DMS53 treated with DMSO at 0.1 percent for 48 hours (cell line): ENCODE results near the gene CD80.
"Not testable (repeated sequence)": the region's sequence is repeated elsewhere in the genome, so short reads cannot be mapped to it uniquely, and the experiment has no call there.

ENCODE experiments used
- DNase-seq: peaks from one replicate; lab custom pipeline; 2025; ENCODE audit not compliant: unreplicated experiment; lab: John Stamatoyannopoulos, UW

The CD80 gene, protein sequence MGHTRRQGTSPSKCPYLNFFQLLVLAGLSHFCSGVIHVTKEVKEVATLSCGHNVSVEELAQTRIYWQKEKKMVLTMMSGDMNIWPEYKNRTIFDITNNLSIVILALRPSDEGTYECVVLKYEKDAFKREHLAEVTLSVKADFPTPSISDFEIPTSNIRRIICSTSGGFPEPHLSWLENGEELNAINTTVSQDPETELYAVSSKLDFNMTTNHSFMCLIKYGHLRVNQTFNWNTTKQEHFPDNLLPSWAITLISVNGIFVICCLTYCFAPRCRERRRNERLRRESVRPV

GRCh38 chr3:119559441-119559963 lies at the start of gene CD80:
CD80 (minus strand) TSS chr3:119559614; CDS start chr3:119557728, 1,886 bp downstream.
- peak; percentile 14 for DNase-seq

- DNase-seq, result no peak
These were observed 49.1 kb upstream of the CD80 start for GRCh38 chr3:119608405-119609000.

- DNase-seq, result no peak
These were observed 45.5 kb upstream of the CD80 start for GRCh38 chr3:119604878-119605277.

- no peak for DNase-seq
These were observed 43.3 kb upstream of the CD80 start for GRCh38 chr3:119602676-119603075.

DNA sequence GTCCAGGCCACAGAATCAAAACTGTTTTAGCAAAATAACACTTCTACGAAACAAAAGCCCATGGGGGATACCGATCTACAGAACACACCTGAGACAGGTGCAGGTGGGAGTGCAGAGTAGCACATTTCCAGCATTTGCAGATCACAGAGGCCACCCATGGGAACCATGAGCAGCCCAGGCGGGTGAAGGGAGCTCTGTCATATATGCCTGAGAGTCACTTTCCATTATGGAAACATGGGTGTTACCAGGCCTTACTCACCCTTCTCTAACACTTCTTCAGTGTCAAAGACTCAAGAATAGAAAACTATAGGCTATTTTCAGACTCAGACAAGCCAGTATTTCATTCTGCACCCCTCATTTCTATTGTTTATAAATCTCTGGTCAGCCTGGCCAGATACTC lies 41.7 kb upstream of the CD80 start:
- no peak for DNase-seq

GRCh38 chr3:119600732-119601131 lies 41.3 kb upstream of the CD80 start:
- no peak for DNase-seq

DNA sequence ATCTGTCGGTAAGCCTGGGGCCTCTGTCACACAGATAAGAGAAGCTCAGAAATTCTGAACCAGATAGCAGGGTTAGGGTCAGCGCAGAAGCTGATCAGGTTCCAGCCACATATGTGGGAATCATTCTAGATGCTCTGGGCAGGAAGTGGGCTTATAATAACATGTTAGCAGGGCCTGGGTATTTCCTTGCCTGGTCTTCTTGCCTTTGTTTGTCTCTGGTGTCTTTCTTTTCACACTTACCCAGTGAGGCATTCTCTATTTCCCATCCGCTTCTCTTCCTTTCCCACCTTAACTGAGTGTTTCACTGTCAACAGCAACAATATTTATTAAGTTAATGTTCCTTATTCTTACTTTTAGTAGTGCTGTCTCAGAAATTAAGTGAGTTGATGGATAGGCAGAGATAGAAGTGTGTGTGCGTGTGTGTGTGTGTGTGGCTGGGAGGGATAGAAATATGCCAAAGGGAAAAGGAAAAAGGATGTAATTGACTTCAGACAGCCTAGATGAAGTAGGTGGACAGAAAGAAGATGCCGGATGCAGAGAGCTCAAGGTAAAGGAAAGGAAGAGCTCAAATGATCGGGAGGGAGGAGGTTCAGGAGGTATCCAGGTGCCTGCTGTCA lies 40.3 kb upstream of the CD80 start:
- DNase-seq, result no peak

GRCh38 chr3:119598410-119599098 lies 39.1 kb upstream of the CD80 start:
- no peak for DNase-seq

- peak; percentile 12 for DNase-seq
These were observed 38.3 kb upstream of the CD80 start, which contains the start of gene PLA1A for GRCh38 chr3:119597548-119598288. PLA1A (plus strand) TSS chr3:119597885; CDS start chr3:119597914, 29 bp downstream.

DNA sequence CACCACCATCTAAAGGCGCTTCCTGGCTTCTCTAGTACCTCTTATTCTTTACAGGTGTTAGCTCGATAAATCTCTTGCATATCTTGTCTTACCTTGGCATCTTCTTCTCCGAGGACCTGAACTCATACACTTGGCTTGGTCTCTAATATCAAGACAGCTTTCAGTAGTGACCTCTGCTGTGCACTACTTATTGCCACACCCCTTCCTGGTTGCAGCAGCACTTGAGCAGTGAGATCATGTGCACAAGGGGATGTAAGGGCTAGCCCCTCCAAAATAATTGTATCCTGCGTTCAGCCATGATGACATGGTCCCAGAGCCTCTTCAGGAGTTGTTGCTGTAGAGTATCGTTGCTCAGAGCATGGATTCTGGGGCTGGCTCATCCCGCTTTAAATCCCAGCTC lies 37.0 kb upstream of the CD80 start:
- DNase-seq, result no peak

- DNase-seq, result no peak
These were observed 36.4 kb upstream of the CD80 start for GRCh38 chr3:119595639-119596334.

GRCh38 chr3:119594929-119595328 lies 35.5 kb upstream of the CD80 start:
- not testable (repeated sequence) for DNase-seq

GRCh38 chr3:119594066-119594465 lies 34.7 kb upstream of the CD80 start:
- no peak for DNase-seq

DNA sequence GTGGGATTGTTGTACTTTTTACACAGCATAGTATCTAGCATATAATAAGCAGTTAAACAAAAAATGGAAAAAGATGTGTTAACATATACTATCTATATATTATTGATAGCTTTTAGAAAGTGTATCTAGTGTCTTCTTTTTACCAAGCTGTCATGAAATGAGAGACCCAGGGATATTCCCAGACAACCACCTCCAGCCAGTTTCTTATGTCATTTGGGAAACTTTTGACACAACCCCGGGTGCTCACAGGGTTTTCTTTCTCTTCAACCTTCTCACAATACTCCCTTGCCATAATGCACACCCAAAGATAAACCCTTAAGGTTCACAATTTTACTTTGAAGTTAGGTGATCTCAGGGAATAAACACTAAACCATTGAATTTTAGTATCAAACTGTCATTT lies 33.4 kb upstream of the CD80 start:
- no peak for DNase-seq

- no peak for DNase-seq
These were observed 31.3 kb upstream of the CD80 start for GRCh38 chr3:119590706-119591105.

GRCh38 chr3:119589102-119589773 lies 29.8 kb upstream of the CD80 start:
- DNase-seq, result no peak

DNA sequence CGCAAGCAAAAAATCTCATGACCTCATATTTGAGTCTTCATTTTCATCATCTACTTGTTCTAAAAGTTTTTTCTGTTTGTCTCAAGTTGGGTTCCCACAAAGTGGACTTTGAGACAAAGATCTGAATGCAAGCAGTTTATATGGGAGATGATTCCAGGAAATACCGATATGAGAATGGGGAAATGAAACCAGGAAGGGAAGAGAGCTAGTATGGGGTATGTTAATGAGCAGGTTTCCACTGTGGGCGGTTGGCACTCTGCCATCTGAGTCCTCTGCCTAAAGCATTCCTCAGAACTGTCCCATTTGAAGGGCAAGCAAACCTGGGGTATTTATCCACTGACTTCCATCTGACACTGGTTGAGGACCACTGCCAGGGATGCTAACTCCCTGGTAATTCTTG lies 28.7 kb upstream of the CD80 start:
- DNase-seq, result no peak

DNA sequence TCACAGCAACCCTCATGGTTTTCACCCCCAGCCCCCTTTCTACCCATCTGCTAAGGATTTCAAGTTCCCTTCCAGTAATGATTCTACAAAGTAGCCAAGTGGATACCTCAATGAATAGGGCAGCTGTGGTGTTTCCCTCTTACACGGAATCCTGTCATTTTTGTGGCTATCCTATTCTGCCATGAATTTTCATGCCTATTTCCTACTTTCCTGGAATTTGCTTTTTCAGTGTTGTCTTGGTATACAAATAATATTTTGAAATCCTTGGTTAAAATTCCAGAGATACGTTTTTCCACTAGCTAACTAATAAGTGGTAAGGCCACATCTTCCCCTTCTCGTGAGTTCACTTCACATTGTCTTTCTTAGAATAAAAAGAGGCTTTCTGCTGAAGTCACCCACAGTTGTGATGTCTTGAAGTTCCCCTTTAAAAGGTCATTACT lies 27.3 kb upstream of the CD80 start:
- DNase-seq, result no peak

DNA sequence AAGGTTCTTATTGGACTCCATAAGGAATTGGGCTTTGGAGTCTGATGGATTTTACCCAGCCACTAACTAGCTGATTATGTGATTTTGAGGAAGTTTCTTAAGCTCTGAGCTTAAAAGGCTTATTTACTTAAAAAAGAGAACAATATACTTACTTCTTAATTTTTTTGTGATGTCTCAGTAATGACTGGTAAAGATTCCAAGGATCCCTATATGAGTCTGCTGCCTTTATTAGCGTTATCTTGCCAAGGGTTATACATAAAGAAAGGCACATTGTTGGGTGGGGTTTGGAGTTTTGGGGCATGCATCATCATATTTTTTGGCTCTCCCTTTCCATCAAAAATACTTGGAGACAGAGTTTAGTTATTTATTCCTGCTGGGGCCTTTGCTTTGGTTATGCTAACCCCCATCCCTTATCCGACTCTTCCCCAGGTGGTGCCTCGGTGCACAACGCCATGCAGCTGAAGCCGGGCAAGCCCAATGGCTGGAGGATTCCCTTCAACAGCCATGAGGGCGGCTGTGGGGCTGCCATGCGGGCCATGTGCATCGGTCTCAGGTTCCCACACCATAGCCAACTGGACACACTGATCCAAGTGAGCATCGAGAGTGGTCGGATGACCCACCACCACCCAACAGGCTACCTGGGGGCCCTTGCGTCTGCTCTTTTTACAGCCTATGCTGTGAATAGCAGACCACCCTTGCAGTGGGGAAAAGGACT lies 26.6 kb upstream of the CD80 start:
- no peak for DNase-seq
